Fibroblast of the conjunctiva (primary cell): ENCODE results near the gene HERPUD2.
"Not testable (repeated sequence)": the region's sequence is repeated elsewhere in the genome, so short reads cannot be mapped to it uniquely, and the experiment has no call there.

Experiments used
- DNase-seq: peaks from one replicate; pipeline ENCODE4 v3.0.0-alpha.2; 2010; ENCODE audit warnings: low read depth

The HERPUD2 gene

GRCh38 chr7:35677582-35678356 is 17.2 kb downstream of the HERPUD2 start:
- no peak for DNase-seq

GRCh38 chr7:35676211-35676610 is 18.7 kb downstream of the HERPUD2 start:
- no peak for DNase-seq

GRCh38 chr7:35670856-35671569 is 23.9 kb downstream of the HERPUD2 start:
- no peak for DNase-seq

GRCh38 chr7:35660411-35660810 is 34.5 kb downstream of the HERPUD2 start:
- DNase-seq = not testable (repeated sequence)

GRCh38 chr7:35658606-35659201 is 36.2 kb downstream of the HERPUD2 start:
- no peak for DNase-seq

- DNase-seq = no peak
Measured at GRCh38 chr7:35657125-35657524, 37.8 kb downstream of the HERPUD2 start.

- not testable (repeated sequence) for DNase-seq
Measured at GRCh38 chr7:35654558-35654957, 40.4 kb downstream of the HERPUD2 start.

GRCh38 chr7:35652124-35652523 is 42.8 kb downstream of the HERPUD2 start:
- no peak for DNase-seq

GRCh38 chr7:35650751-35651150 is 44.2 kb downstream of the HERPUD2 start:
- no peak for DNase-seq

GRCh38 chr7:35649711-35650110 is 45.2 kb downstream of the HERPUD2 start:
- no peak for DNase-seq

GRCh38 chr7:35648367-35648766 is 46.6 kb downstream of the HERPUD2 start:
- no peak for DNase-seq

GRCh38 chr7:35647171-35647574 is 47.8 kb downstream of the HERPUD2 start:
- DNase-seq = no peak

- DNase-seq = no peak
Measured at GRCh38 chr7:35646289-35647023, 48.5 kb downstream of the HERPUD2 start.

GRCh38 chr7:35645691-35646090 is 49.2 kb downstream of the HERPUD2 start:
- DNase-seq = no peak

- no peak for DNase-seq
Measured at GRCh38 chr7:35630024-35630972, 64.6 kb downstream of the HERPUD2 start.

GRCh38 chr7:35624299-35625186 is 70.4 kb downstream of the HERPUD2 start:
- DNase-seq = no peak

- DNase-seq = no peak
Measured at GRCh38 chr7:35623381-35623780, 71.6 kb downstream of the HERPUD2 start.

GRCh38 chr7:35619863-35620262 is 75.1 kb downstream of the HERPUD2 start:
- DNase-seq = no peak

- no peak for DNase-seq
Measured at GRCh38 chr7:35617041-35617440, 77.9 kb downstream of the HERPUD2 start.

- no peak for DNase-seq
Measured at GRCh38 chr7:35613150-35613549, 81.8 kb downstream of the HERPUD2 start.
